ENCODE measurements around the gene MAGI1. TPM values are rescaled to one million over a fixed set of nuclear protein-coding genes. Genes with fewer than 3 reads are reported as not detected.

Gene MAGI1
- polyA plus RNA-seq, 1 donor, result 31.2 TPM

DNA sequence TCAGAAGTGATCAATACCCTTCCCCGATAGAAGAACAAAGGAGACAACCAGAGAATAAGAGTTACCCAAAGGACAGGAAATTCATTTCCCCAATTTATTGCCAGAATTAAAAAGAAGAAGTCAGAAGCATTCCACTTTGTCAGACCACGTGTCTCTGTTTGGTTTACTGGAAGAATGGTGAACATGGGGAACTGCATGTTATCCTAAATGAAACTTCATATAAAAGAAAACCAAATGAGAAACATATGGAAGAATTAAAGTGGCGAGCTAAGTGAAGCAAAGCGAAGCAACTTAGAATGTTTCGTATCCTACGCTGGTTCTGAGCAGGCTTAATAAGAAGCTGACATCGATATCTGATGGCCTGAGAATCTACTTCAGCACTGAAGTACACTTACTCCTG is 190.7 kb downstream of the MAGI1 start:
- no peak for DNase-seq
- 94% methylated on average over 2 of the region's 7 CpGs for WGBS (ENCODE audit: insufficient coverage, low lambda C conversion rate)
- Histone ChIP-seq H3K4me1 (ENCODE audit: control insufficient read depth, insufficient read depth, low read length) (no peaks in the 10 kb centered on the region), H3K27me3 (ENCODE audit: control insufficient read depth, insufficient read depth, low read length) (no peaks in the 10 kb centered on the region), H3K27ac (ENCODE audit: low read length) (no peak overlapping the region), H3K9me3 (ENCODE audit: control insufficient read depth, low read depth, low read length) (no peaks in the 10 kb centered on the region), H3K4me3 (ENCODE audit: low read length) (no peak overlapping the region), H3K36me3 (ENCODE audit: control insufficient read depth, insufficient read depth, low read length) (no peaks in the 10 kb centered on the region)

DNA sequence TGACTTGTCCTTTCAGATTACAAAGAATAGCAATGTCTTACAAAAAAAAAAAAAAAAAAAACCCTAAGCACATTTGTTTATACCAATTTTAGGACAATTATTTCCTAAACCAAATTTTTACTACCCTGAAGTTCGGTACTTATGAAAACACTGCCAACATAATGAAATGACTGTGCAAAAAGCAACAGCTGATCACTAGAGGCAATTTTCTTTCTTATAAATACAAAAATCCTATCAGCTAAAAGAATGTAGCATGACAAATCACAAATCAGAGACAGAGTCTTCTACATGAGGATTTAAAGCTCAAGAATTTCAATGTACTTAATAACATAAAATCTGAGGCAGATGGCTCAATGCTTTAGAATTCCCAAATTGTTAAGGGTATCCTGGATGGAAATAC is 191.8 kb downstream of the MAGI1 start:
- H3K36me3 ChIP-seq (ENCODE audit: control insufficient read depth, insufficient read depth, low read length), result no peaks in the 10 kb centered on the region
- no peak for DNase-seq
- H3K27me3 ChIP-seq (ENCODE audit: control insufficient read depth, insufficient read depth, low read length), result no peaks in the 10 kb centered on the region
- no peak overlapping the region for H3K27ac ChIP-seq (ENCODE audit: low read length)
- no peaks in the 10 kb centered on the region for H3K9me3 ChIP-seq (ENCODE audit: control insufficient read depth, low read depth, low read length)
- no CpG with 5 or more reads among the region's 1 CpG for whole genome bisulfite sequencing (ENCODE audit: insufficient coverage, low lambda C conversion rate)
- H3K4me3 ChIP-seq (ENCODE audit: low read length), result no peak overlapping the region
- no peaks in the 10 kb centered on the region for H3K4me1 ChIP-seq (ENCODE audit: control insufficient read depth, insufficient read depth, low read length)

GRCh38 chr3:65844370-65844769 is 194.3 kb downstream of the MAGI1 start:
- no peaks in the 10 kb centered on the region for H3K4me1 ChIP-seq (ENCODE audit: control insufficient read depth, insufficient read depth, low read length)
- H3K36me3 ChIP-seq (ENCODE audit: control insufficient read depth, insufficient read depth, low read length), result no peaks in the 10 kb centered on the region
- H3K27ac ChIP-seq (ENCODE audit: low read length), result no peak overlapping the region
- H3K27me3 ChIP-seq (ENCODE audit: control insufficient read depth, insufficient read depth, low read length), result no peaks in the 10 kb centered on the region
- H3K4me3 ChIP-seq (ENCODE audit: low read length), result no peak overlapping the region
- DNase-seq, result no peak
- no peaks in the 10 kb centered on the region for H3K9me3 ChIP-seq (ENCODE audit: control insufficient read depth, low read depth, low read length)
- 94% methylated on average over 2 of the region's 2 CpGs for WGBS (ENCODE audit: insufficient coverage, low lambda C conversion rate)

DNA sequence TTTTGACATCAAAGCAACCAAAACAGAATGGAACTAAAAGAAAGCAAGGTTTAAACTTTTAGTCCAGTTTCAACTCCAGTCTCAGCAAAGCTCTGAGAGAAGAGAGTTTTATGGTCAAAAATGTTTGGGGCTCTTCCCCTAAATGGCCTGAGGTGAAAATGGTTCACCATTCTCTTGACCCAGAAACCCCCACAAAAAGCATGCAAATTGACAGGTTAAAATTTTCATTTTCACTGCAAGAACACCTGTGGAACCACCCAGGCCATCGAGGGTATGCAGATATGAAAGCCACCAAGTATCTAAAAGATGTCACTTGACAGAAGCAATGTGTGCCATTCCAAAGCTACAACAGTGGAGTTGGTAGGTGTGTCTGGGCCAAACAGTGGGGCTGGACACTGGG is 195.0 kb downstream of the MAGI1 start:
- no CpG with 5 or more reads among the region's 1 CpG for WGBS (ENCODE audit: insufficient coverage, low lambda C conversion rate)
- H3K4me3 ChIP-seq (ENCODE audit: low read length), result no peak overlapping the region
- no peak for DNase-seq
- no peaks in the 10 kb centered on the region for H3K9me3 ChIP-seq (ENCODE audit: control insufficient read depth, low read depth, low read length)
- H3K27ac ChIP-seq (ENCODE audit: low read length), result no peak overlapping the region
- no peaks in the 10 kb centered on the region for H3K27me3 ChIP-seq (ENCODE audit: control insufficient read depth, insufficient read depth, low read length)
- no peaks in the 10 kb centered on the region for H3K36me3 ChIP-seq (ENCODE audit: control insufficient read depth, insufficient read depth, low read length)
- no peaks in the 10 kb centered on the region for H3K4me1 ChIP-seq (ENCODE audit: control insufficient read depth, insufficient read depth, low read length)

- no peaks in the 10 kb centered on the region for H3K9me3 ChIP-seq (ENCODE audit: control insufficient read depth, low read depth, low read length)
- H3K27me3 ChIP-seq (ENCODE audit: control insufficient read depth, insufficient read depth, low read length), result no peaks in the 10 kb centered on the region
- no peak overlapping the region for H3K27ac ChIP-seq (ENCODE audit: low read length)
- no peaks in the 10 kb centered on the region for H3K4me1 ChIP-seq (ENCODE audit: control insufficient read depth, insufficient read depth, low read length)
- no peak overlapping the region for H3K4me3 ChIP-seq (ENCODE audit: low read length)
- DNase-seq, result no peak
- WGBS (ENCODE audit: insufficient coverage, low lambda C conversion rate), result 68% methylated on average over 4 of the region's 4 CpGs
- no peaks in the 10 kb centered on the region for H3K36me3 ChIP-seq (ENCODE audit: control insufficient read depth, insufficient read depth, low read length)
Measured at GRCh38 chr3:65837604-65838003, 201.1 kb downstream of the MAGI1 start.

- 83% methylated on average over 1 of the region's 1 CpG for WGBS (ENCODE audit: insufficient coverage, low lambda C conversion rate)
- Histone ChIP-seq H3K27me3 (ENCODE audit: control insufficient read depth, insufficient read depth, low read length) (no peaks in the 10 kb centered on the region), H3K27ac (ENCODE audit: low read length) (no peak overlapping the region), H3K36me3 (ENCODE audit: control insufficient read depth, insufficient read depth, low read length) (no peaks in the 10 kb centered on the region), H3K4me3 (ENCODE audit: low read length) (no peak overlapping the region), H3K9me3 (ENCODE audit: control insufficient read depth, low read depth, low read length) (no peaks in the 10 kb centered on the region), H3K4me1 (ENCODE audit: control insufficient read depth, insufficient read depth, low read length) (no peaks in the 10 kb centered on the region)
- DNase-seq, result no peak
Measured at GRCh38 chr3:65836047-65836446, 202.7 kb downstream of the MAGI1 start.

- H3K4me1 ChIP-seq (ENCODE audit: control insufficient read depth, insufficient read depth, low read length), result no peaks in the 10 kb centered on the region
- H3K9me3 ChIP-seq (ENCODE audit: control insufficient read depth, low read depth, low read length), result no peaks in the 10 kb centered on the region
- H3K36me3 ChIP-seq (ENCODE audit: control insufficient read depth, insufficient read depth, low read length), result no peaks in the 10 kb centered on the region
- no peak for DNase-seq
- WGBS (ENCODE audit: insufficient coverage, low lambda C conversion rate), result 40% methylated on average over 1 of the region's 2 CpGs
- no peak overlapping the region for H3K27ac ChIP-seq (ENCODE audit: low read length)
- H3K27me3 ChIP-seq (ENCODE audit: control insufficient read depth, insufficient read depth, low read length), result no peaks in the 10 kb centered on the region
- no peak overlapping the region for H3K4me3 ChIP-seq (ENCODE audit: low read length)
Measured at GRCh38 chr3:65833761-65834505, 204.8 kb downstream of the MAGI1 start.

DNA sequence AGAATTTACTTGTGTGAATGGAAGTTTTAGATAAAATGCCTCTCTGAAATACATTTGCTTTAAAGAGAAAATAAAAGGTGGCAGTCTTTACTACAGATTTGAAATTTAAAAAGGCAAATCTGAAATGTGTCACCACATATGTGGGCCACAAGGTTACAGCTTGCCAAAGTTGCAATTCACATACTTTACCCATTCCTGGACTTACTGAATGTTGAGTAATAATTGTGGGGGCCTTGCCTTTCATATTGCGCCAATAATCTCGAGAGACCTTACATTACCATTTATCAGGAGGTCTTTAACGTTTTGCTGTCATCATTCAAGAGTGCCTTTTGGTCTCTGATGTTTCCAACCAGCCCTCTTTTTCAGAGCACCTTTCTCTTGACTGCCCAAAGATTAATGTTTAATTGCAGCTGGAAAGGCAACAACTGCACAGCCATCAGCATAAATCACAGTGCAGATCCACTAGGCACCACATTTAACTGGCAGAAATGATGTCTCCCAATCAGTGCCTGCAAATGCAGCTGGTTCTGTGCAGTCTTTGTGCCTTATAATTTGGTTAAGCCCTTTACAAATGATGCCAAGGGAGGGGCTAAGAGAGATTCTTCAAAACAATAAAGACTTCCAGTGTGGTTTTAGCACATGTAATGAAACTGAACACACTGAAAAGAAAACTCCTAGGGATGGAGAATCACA is 206.8 kb downstream of the MAGI1 start:
- 100% methylated on average over 2 of the region's 3 CpGs for WGBS (ENCODE audit: insufficient coverage, low lambda C conversion rate)
- no peaks in the 10 kb centered on the region for H3K27me3 ChIP-seq (ENCODE audit: control insufficient read depth, insufficient read depth, low read length)
- H3K27ac ChIP-seq (ENCODE audit: low read length), result no peak overlapping the region
- no peak overlapping the region for H3K4me3 ChIP-seq (ENCODE audit: low read length)
- no peaks in the 10 kb centered on the region for H3K9me3 ChIP-seq (ENCODE audit: control insufficient read depth, low read depth, low read length)
- H3K36me3 ChIP-seq (ENCODE audit: control insufficient read depth, insufficient read depth, low read length), result no peaks in the 10 kb centered on the region
- no peak for DNase-seq
- no peaks in the 10 kb centered on the region for H3K4me1 ChIP-seq (ENCODE audit: control insufficient read depth, insufficient read depth, low read length)

GRCh38 chr3:65830948-65831732 is 207.6 kb downstream of the MAGI1 start:
- DNase-seq, result no peak
- Histone ChIP-seq H3K27ac (ENCODE audit: low read length) (no peak overlapping the region), H3K36me3 (ENCODE audit: control insufficient read depth, insufficient read depth, low read length) (no peaks in the 10 kb centered on the region), H3K9me3 (ENCODE audit: control insufficient read depth, low read depth, low read length) (no peaks in the 10 kb centered on the region), H3K4me3 (ENCODE audit: low read length) (no peak overlapping the region), H3K4me1 (ENCODE audit: control insufficient read depth, insufficient read depth, low read length) (no peaks in the 10 kb centered on the region), H3K27me3 (ENCODE audit: control insufficient read depth, insufficient read depth, low read length) (no peaks in the 10 kb centered on the region)
- 90% methylated on average over 2 of the region's 6 CpGs for WGBS (ENCODE audit: insufficient coverage, low lambda C conversion rate)

- H3K4me1 ChIP-seq (ENCODE audit: control insufficient read depth, insufficient read depth, low read length), result no peaks in the 10 kb centered on the region
- WGBS (ENCODE audit: insufficient coverage, low lambda C conversion rate), result no CpG with 5 or more reads among the region's 3 CpGs
Measured at GRCh38 chr3:65829228-65829627, 209.5 kb downstream of the MAGI1 start.

More at GRCh38 chr3:65829228-65829627, 209.5 kb downstream of the MAGI1 start:
- Histone ChIP-seq H3K36me3 (ENCODE audit: control insufficient read depth, insufficient read depth, low read length) (no peaks in the 10 kb centered on the region), H3K4me3 (ENCODE audit: low read length) (no peak overlapping the region), H3K27ac (ENCODE audit: low read length) (no peak overlapping the region), H3K9me3 (ENCODE audit: control insufficient read depth, low read depth, low read length) (no peaks in the 10 kb centered on the region), H3K27me3 (ENCODE audit: control insufficient read depth, insufficient read depth, low read length) (no peaks in the 10 kb centered on the region)
- DNase-seq, result no peak

All from large intestine (tissue), 3 donors.